MG63 (cell line): ENCODE data around the gene DNAL1. TPM values are rescaled to one million over a fixed set of nuclear protein-coding genes. Genes with fewer than 3 reads are reported as not detected.
A peak's percentile ranks its signal among the peaks of the same experiment; 100 is the strongest.
"Not testable (repeated sequence)": the region's sequence is repeated elsewhere in the genome, so short reads cannot be mapped to it uniquely, and the experiment has no call there.

Source experiments
- DNase-seq: peaks from one replicate; pipeline ENCODE4 v3.0.0-alpha.2; 2020
- H3K27me3 ChIP-seq: fragments of 250-450 bp; sonication (Bioruptor Pico); 2 replicates; pipeline ENCODE4 v1.5.1; 2020; ENCODE audit warnings: mild to moderate bottlenecking, moderate library complexity
- H3K36me3 ChIP-seq: fragments of 250-450 bp; sonication (Bioruptor Pico); 2 replicates; pipeline ENCODE4 v1.5.1; 2020; ENCODE audit warnings: mild to moderate bottlenecking, moderate library complexity
- H3K4me3 ChIP-seq: fragments of 250-450 bp; sonication (Bioruptor Pico); 2 replicates; pipeline ENCODE4 v1.5.1; 2020; ENCODE audit warnings: mild to moderate bottlenecking, moderate library complexity
- H3K9me3 ChIP-seq: fragments of 250-450 bp; sonication (Bioruptor Pico); 2 replicates; pipeline ENCODE4 v1.5.1; 2020; ENCODE audit warnings: mild to moderate bottlenecking, moderate library complexity
- total RNA-seq: library from RNA; depleted of rRNA; stranded (reverse); fragments of >200 nt; shearing (Covaris generic); gene quantifications from 2 replicates; pipeline ENCODE4 v1.2.3, GENCODE V29; 2014; ENCODE audit warnings: low replicate concordance

DNAL1 gene
- total RNA-seq, 1 experiment from 2014 or later, result 7.0 TPM

DNA sequence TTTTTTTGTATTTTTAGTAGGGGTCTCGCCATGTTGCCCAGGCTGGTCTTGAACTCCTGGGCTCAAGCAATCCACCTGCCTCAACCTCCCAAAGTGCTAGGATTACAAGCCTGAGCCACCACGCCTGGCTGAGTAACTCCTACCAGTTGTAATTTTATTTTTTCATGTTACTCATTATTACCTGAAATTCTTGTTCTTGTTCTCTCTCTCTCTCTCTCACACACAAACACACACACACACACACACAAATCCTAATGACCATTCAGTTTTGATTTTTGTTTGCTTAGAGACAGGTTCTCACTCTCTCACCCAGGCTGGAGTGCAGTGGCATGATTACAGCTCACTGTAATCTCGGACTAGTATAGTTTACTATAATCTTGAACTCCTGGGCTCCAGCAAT is 30.2 kb downstream of the DNAL1 start:
- Histone ChIP-seq H3K27me3 (no peaks in the 10 kb centered on the region), H3K4me3 (no peak overlapping the region), H3K9me3 (no peaks in the 10 kb centered on the region), H3K36me3 (no peaks in the 10 kb centered on the region; the same call in none of the 2 replicates)
- DNase-seq, result no peak

DNA sequence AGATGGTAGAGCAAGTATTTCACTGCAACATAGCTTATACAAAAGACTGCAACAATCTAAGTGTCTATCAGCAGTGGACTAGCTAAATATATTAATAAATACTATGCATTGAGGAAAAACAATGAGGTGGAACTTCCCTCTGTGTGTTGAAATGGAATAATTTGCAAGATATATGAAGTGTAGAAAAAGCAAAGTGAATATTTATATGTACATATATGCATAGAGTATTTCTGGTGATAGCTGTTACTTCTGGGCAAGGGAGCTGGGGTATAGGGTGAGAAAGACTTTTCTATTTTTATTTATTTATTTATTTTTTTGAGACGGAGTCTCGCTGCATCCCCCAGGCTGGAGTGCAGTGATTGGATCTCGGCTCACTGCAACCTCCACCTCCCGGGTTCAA is 33.9 kb downstream of the DNAL1 start:
- Histone ChIP-seq H3K36me3 (no peaks in the 10 kb centered on the region), H3K27me3 (no peaks in the 10 kb centered on the region), H3K9me3 (no peaks in the 10 kb centered on the region), H3K4me3 (no peak overlapping the region)
- DNase-seq, result no peak

DNA sequence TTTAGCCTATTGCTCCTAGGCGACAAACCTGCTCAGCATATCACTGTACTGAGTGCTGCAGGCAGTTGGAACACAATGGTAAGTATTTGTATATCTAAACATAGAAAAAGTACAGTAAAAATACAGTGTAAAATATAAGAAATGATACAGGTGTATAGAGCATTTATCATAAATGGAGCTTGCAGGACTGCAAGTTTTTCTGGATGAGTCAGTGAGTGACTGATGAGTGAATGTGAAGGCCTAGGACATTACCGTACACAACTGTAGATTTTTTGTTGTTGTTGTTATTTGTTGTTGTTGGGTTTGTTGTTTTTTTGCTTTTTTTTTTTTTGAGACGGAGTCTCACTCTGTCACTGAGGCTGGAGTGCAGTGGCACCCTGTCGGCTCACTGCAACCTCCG is 36.0 kb downstream of the DNAL1 start:
- no peak for DNase-seq
- no peaks in the 10 kb centered on the region for H3K9me3 ChIP-seq
- no peak overlapping the region for H3K4me3 ChIP-seq
- H3K27me3 ChIP-seq, result no peaks in the 10 kb centered on the region
- no peaks in the 10 kb centered on the region for H3K36me3 ChIP-seq

DNA sequence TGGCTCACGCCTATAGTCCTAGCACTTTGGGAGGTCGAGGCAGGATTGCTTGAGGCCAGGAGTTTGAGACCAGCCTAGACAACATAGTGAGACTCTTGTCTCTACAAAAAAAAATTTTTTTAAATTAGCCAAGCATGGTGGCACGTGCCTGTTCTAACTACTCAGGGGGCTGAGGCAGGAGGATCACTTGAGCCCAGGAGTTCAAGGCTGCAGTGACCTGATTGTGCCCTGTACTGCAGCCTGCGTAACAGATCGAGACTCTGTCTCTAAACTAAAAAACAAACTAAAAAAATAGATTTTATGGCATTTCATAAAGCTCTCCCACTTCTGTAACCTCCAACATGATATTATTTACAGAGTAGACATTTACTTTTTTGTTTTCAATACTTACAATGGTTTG is 39.8 kb downstream of the DNAL1 start:
- no peaks in the 10 kb centered on the region for H3K9me3 ChIP-seq
- no peaks in the 10 kb centered on the region for H3K36me3 ChIP-seq
- no peaks in the 10 kb centered on the region for H3K27me3 ChIP-seq
- DNase-seq, result no peak
- H3K4me3 ChIP-seq, result no peak overlapping the region

DNA sequence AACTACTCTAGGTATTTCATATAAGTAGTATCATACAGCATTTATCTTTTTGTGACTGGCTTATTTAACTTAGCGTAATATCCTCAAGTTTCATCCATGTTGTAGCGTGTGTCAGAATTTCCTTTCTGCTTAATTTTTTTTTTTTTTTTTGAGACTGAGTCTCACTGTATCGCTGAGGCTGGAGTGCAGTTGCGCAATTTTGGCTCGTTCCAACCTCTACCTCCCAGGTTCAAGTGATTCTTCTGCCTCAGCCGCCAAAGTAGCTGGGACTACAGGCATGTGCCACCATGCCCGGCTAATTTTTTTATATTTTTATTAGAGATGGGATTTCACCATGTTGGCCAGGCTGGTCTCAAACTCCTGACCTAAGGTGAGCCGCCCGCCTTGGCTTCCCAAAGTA is 40.5 kb downstream of the DNAL1 start:
- H3K27me3 ChIP-seq, result no peaks in the 10 kb centered on the region

DNA sequence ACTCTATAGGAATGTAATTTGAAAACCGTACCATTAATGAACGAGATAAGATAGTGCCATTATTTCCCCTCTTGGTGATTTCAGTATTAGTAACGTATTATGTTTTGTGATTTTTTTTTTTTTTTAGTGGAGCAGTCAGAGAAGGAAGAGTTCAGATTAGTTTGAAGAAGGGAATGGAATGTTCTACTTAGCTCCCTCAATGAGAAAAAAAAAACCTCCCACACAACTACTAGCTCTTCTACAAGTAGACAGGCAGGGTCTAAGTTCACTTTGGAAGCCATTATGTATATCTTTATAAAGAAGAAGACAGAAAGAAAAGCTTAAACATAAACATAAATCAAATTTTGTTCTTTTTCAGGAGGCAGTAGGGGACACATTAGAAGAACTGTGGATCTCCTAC is 42.1 kb downstream of the DNAL1 start:
- DNase-seq, result no peak
- Histone ChIP-seq H3K27me3 (no peaks in the 10 kb centered on the region), H3K4me3 (no peak overlapping the region), H3K9me3 (no peaks in the 10 kb centered on the region), H3K36me3 (no peaks in the 10 kb centered on the region)

More for the DNA sequence above, 40.5 kb downstream of the DNAL1 start:
- DNase-seq, result no peak
- H3K9me3 ChIP-seq, result no peaks in the 10 kb centered on the region
- no peaks in the 10 kb centered on the region for H3K36me3 ChIP-seq
- no peak overlapping the region for H3K4me3 ChIP-seq

DNA sequence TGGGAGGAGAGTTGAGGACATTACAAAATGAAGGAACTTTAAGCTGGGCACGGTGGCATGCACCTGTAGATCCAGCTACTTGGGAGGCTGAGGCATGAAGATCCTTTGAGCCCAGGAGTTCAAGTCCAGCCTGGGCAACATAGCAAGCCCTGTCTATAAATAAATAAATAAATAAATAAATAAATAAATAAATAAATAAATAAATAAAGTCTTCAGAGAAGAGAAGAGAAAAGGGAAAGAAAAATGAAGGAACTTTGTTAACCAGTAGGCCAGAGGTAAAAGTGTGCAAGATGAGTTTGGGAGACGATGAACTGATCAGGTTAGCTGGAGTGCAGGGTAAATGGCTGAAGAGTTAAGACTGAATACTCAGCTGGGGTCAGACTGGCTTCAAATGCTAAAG is 49.3 kb downstream of the DNAL1 start:
- Histone ChIP-seq H3K4me3 (no peak overlapping the region), H3K27me3 (no peaks in the 10 kb centered on the region), H3K36me3 (no peaks in the 10 kb centered on the region), H3K9me3 (no peaks in the 10 kb centered on the region)
- no peak for DNase-seq

DNA sequence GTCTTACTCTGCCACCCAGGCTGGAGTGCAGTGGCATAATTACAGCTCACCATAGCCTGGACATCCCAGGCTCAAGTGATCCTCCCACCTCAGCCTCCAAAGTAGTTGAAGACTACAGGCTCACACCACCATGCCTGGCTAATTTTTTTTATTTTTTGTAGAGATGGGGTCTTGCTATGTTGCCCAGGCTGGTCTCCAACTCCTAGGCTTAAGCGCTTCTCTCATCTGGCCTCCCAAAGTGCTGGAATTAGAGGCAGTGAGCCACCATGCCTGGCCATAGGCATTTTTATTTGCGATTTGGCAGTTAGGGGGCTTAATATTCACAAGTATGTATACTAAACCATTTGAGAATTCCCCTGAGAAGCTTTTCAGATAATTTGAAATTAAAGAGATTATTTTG is 50.3 kb downstream of the DNAL1 start:
- Histone ChIP-seq H3K27me3 (no peaks in the 10 kb centered on the region), H3K36me3 (no peaks in the 10 kb centered on the region), H3K4me3 (no peak overlapping the region), H3K9me3 (no peaks in the 10 kb centered on the region)
- no peak for DNase-seq

DNA sequence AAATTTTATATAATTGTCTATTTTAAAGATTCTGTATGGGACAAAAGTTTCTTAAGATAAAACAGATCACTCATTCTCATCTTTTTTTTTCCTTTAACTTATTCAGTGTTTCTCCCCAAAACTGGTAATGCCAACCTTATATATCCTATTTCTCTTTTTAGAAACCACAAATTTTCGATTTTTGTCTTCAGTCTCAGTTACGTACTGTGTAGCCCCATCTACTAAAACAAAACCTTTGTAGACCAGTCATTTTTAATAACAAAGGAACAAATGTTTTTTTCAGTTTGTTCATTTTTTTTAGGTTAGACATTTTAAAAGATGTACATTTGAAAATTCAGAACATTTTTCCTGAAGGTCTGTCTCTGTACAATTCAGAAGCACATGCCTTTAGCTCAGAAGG is 51.2 kb downstream of the DNAL1 start:
- Histone ChIP-seq H3K9me3 (no peaks in the 10 kb centered on the region), H3K27me3 (no peaks in the 10 kb centered on the region), H3K36me3 (no peaks in the 10 kb centered on the region), H3K4me3 (no peak overlapping the region)
- no peak for DNase-seq

DNA sequence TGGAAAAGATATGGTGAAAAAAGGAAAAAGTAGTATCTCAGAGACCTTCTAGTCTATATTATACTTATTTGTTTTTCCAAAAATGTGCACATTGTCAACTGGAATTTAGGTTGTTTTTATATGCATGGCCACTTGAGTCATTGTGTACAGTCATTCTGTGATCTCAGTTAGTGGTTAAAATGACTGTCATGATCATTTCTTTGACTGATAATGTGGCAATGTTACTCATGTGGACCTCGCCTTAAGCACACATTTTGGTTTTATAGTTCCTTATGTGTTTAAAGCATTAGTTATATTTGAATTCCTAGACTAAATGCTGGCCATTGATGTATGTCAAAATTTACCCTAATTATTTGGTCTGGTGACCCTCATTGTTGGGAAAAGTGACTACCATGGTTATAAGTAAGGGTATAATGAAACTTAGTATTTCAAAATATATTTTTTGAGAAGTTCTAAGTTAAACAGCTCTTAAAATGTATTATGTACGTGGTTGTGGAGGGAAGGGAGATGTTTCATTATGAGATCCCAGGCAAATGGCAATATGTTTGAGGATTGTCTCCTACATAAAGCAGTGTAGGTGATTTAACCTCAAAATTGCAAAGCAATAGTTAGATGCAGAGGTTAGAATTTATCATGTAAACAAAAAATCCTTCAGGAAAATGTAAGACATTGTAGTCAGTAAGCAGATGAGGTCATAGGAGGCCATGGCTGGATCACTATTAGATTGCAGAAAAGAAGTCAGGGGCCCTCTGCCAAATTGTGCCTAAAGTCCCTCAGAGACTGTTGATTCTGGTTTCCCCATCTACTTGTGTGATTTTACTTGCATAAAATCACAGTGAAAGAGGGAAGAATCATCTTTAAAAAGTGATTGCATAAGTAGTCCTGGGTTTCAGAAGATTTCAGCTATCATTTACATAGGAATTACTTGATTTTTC is 51.9 kb downstream of the DNAL1 start:
- H3K9me3 ChIP-seq, result no peaks in the 10 kb centered on the region
- peak; percentile 12 for DNase-seq
- no peaks in the 10 kb centered on the region for H3K27me3 ChIP-seq
- no peaks in the 10 kb centered on the region for H3K36me3 ChIP-seq
- H3K4me3 ChIP-seq, result no peak overlapping the region

DNA sequence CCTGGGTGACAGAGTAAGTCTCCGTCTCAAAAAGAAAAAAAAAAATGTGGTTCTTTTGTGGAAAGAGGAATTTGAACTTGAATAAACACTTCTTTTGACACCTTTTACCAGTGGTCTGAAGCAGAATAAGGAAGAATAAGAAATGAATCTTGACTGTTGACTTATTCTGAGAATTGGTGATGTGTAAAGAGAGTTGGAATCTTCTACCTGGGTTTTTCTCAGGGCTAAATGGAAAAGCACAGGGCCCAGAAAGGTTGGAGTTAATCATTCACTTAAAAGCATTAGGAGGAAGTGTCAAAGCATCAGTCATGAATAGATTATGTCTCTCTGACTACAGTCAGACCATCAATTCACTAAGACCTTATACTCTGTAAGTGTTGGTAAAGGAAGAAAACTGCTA is 55.5 kb downstream of the DNAL1 start:
- Histone ChIP-seq H3K36me3 (no peaks in the 10 kb centered on the region), H3K27me3 (no peaks in the 10 kb centered on the region), H3K9me3 (no peaks in the 10 kb centered on the region), H3K4me3 (no peak overlapping the region)
- DNase-seq, result no peak

DNA sequence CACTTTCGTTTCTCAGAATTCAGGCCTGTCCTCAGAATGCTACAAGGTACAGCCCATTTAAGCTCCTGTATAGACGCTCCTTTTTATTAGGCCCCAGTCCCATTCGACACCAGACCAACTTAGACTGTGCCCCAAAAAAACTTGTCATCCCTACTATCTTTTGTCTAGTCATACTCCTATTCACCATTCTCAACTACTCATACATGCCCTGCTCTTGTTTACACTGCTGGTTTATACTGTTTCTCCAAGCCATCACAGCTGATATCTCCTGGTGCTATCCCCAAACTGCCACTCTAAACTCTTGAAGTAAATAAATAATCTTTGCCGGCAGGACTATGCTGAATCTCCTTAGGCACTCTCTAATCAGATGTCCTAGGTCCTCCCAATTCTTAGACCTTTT is 63.3 kb downstream of the DNAL1 start:
- H3K36me3 ChIP-seq, H3K9me3 ChIP-seq, DNase-seq, H3K27me3 ChIP-seq, H3K4me3 ChIP-seq: not testable (repeated sequence)

DNA sequence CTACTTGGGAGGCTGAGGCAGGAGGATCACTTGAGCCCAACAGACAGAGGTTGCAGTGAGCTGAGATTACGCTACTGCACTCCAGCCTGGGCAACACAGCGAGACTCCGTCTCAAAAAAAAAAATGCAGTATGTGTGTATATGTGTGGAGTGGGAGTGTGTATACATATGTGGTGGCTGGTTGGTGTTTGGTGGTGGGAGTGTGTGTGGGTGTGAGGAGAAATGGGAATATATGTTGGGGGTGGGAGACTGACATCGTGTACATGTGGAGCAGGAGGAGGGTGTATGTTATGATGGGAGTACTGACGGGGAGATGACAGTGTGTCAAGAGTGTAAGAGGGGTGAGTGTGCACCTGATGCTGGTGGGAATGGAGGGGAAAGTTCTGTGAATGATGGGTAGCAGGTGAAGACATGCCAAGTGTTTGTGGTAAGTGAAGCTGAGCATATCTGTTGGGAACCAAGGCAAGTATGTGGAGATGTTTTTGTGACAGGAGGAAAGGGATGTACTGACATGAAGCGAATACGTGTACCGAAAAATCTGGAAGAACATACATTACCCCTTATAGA is 65.2 kb downstream of the DNAL1 start:
- DNase-seq, result no peak
- H3K27me3 ChIP-seq, result no peaks in the 10 kb centered on the region
- H3K36me3 ChIP-seq, result no peaks in the 10 kb centered on the region
- no peaks in the 10 kb centered on the region for H3K9me3 ChIP-seq
- H3K4me3 ChIP-seq, result no peak overlapping the region

DNA sequence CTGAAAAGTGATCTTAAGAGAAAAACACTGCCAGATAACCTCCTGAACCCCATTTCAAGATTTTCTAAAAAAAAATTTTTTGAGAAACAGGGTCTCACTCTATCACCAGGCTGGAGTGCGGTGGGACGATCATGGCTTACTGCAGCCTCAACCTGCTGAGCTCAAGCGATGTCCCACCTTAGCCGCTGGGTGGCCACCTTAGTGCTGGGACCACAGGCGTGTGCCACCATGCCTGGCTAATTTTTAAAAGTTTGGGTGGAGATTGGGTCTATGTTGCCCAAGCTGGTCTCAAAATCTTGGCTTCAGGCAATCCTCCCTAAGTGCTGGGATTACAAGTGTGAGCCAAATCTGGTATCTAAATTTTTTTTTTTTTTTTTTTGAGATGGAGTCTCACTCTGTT is 66.0 kb downstream of the DNAL1 start:
- H3K36me3 ChIP-seq, result no peaks in the 10 kb centered on the region
- no peak overlapping the region for H3K4me3 ChIP-seq
- DNase-seq, result no peak
- H3K27me3 ChIP-seq, result no peaks in the 10 kb centered on the region
- H3K9me3 ChIP-seq, result no peaks in the 10 kb centered on the region

DNA sequence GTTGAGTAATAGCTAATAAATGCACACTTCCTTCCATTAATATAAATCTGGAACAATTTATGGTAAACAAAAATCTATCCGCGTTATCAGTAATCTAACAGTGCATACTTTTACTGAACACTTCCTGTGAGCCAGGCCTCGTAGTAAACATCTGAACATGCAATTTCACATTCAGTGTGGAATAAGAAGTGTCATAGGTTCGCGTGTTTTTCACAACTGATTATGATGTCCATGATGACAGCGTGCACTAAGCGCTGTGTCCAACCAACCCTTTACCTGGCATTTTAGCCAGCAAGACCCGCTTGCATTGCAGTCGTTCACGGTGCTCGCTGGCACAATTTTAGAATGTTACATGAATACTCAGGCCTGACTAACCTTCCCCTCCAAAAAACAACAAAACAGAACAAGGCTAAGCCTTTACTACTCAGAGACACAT is 67.3 kb downstream of the DNAL1 start:
- no peak for DNase-seq
- Histone ChIP-seq H3K36me3 (no peaks in the 10 kb centered on the region), H3K4me3 (peak overlapping the region; percentile 69), H3K9me3 (no peaks in the 10 kb centered on the region), H3K27me3 (no peaks in the 10 kb centered on the region)

DNA sequence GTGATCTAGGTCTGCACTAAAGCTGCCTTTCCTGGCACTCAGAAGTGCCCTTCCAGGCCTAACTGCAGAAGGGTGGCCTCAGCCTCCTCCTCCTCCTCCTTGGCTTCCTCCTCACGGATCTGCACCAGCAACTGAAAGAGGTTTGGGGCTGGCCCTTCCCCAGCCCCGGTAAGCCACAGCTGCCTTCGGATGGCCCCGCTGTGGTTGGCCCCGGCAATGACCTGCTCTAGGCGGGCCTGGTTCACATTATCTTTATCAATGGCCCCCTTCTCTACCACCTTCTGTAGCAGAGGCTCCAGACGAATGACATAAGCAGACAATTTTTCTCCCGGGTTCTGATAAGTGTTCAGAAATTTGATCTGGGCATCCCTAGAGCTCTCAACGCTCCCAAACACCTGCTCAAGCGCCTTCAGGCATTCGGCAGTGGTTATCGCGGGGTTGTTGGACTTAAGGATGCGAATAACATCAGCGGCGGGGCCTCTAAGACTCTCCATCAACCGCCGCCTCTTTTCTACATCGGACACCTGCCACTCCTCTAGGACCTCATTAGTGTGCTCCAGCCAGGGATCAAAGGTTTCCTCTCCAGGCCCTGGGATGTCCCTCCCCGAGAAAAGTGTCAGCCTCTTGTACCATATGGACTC is 67.9 kb downstream of the DNAL1 start:
- Histone ChIP-seq H3K4me3 (peak overlapping the region; percentile 69), H3K27me3 (no peaks in the 10 kb centered on the region), H3K36me3 (no peaks in the 10 kb centered on the region), H3K9me3 (no peaks in the 10 kb centered on the region)
- DNase-seq, result peak; percentile 26

DNA sequence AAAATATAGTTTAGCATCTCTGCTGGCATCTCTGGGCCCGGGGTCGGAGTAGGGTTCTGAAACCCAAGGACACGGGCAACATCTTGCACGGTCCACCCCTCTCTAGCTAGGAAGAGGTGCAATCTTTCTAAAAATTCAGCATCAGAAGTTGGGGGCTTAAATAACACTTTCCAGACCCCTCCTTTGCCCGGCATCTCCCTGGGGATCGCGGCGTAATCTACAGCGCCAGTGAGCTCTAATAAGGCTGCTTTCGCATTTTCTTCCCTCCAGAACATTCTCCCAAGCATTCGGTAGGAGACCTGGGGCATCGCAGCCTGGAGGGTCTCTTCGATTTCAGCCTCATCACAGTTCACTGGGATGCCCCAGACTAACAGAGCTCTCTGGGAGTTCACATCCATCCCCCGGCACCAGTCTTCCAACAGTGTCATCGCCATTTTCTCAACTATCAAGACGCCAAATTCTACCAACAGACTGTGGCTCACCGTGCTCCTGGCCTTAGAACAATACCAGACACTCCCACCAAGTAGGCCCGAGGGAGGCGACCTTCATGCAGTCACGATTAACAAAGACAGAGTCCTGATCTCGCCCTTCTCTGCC is 68.5 kb downstream of the DNAL1 start:
- Histone ChIP-seq H3K27me3 (no peaks in the 10 kb centered on the region), H3K9me3 (no peaks in the 10 kb centered on the region), H3K4me3 (peak overlapping the region; percentile 69), H3K36me3 (no peaks in the 10 kb centered on the region)
- DNase-seq, result no peak
